Tongue (tissue), 2 donors: ENCODE measurements around the gene LHFPL6. TPM values are rescaled to one million over a fixed set of nuclear protein-coding genes. Genes with fewer than 3 reads are reported as not detected.
A peak's percentile ranks its signal among the peaks of the same experiment; 100 is the strongest.

Source experiments
- DNase-seq: peaks from one replicate; pipeline ENCODE4 v3.0.0-alpha.2; 2015
- total RNA-seq: library from RNA; depleted of rRNA; stranded (reverse); fragments of >200 nt; gene quantifications from one replicate; pipeline ENCODE4 v1.2.3, GENCODE V29; 2014

LHFPL6 gene
- total RNA-seq, 1 donor from 2014 or later = 65.6 TPM

- DNase-seq = no peak
These were observed 48.6 kb downstream of the LHFPL6 start for GRCh38 chr13:39554371-39554770.

DNA sequence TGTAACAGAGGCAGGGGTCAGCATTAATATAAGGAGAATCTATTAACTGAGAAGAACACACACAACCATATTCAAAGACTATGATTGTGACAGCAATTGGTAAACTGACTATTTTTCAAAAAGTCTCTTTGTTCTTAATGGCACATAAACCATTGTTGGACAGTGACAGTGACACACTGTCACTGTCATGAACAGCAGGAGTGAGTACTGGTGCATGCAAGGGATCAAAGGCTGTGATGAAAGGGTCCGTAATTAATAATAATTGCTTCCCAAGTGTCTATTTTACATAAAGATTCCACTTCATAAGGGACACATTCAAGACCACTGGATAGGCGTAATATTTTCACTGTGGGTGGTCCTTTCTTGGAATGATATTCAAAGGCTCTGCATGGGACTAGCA lies 50.7 kb downstream of the LHFPL6 start:
- no peak for DNase-seq

- no peak for DNase-seq
These were observed 52.1 kb downstream of the LHFPL6 start for GRCh38 chr13:39550931-39551330.

- no peak for DNase-seq
These were observed 55.9 kb downstream of the LHFPL6 start for GRCh38 chr13:39547108-39547507.

GRCh38 chr13:39542361-39542760 lies 60.6 kb downstream of the LHFPL6 start:
- DNase-seq = peak; percentile 40

- no peak for DNase-seq
These were observed 61.9 kb downstream of the LHFPL6 start for GRCh38 chr13:39540929-39541605.

DNA sequence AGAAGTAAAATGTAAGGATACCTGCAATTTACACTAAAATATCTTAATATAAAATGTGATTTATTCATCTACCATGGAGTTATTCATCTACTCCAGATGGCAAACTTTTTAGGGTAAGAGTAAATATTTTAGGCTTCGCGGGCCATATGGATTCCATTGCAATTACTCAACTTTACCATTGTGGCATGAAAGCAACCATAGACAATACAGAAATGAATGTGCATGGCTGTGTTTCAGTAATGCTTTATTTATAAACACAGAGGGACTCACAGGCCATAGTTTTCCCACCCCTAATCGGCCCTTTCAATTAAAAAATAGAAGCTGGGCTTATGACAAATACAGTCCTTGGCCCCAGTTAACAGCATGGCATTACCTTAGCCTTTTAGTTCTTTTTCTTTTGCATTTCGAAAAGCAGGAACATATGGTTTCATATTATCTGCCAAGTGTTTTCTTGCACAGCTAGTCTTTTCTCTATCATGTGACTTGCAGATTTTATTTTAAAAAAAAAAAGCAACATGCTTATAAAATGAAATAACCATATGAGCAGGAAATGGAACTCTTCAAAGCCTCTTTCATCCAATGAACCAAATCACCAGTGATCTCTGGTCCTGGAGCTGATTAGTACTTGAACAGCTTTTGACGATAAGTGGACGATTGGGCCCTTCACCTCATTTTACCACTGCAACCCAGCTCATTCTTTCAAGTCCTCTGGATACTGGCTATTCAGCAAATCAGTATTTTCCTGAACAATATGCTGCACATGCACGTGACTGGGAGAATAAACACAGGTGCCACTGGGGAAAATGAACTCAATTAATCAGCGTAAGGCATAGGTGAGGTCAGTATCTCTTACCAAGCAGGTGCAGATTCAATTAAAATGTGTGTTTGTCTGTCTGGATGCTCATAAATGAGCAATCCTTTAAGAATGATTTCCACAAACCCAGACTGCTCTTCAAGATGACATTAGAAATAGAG lies 63.9 kb downstream of the LHFPL6 start:
- DNase-seq = no peak

- no peak for DNase-seq
These were observed 66.1 kb downstream of the LHFPL6 start for GRCh38 chr13:39536906-39537305.

GRCh38 chr13:39536274-39536673 lies 66.7 kb downstream of the LHFPL6 start:
- no peak for DNase-seq

GRCh38 chr13:39533651-39534150 lies 69.3 kb downstream of the LHFPL6 start:
- no peak for DNase-seq

- no peak for DNase-seq
These were observed 71.3 kb downstream of the LHFPL6 start for GRCh38 chr13:39531646-39532045.

- DNase-seq = no peak
These were observed 72.1 kb downstream of the LHFPL6 start for GRCh38 chr13:39530916-39531315.

- DNase-seq = no peak
These were observed 74.4 kb downstream of the LHFPL6 start for GRCh38 chr13:39528661-39528980.

DNA sequence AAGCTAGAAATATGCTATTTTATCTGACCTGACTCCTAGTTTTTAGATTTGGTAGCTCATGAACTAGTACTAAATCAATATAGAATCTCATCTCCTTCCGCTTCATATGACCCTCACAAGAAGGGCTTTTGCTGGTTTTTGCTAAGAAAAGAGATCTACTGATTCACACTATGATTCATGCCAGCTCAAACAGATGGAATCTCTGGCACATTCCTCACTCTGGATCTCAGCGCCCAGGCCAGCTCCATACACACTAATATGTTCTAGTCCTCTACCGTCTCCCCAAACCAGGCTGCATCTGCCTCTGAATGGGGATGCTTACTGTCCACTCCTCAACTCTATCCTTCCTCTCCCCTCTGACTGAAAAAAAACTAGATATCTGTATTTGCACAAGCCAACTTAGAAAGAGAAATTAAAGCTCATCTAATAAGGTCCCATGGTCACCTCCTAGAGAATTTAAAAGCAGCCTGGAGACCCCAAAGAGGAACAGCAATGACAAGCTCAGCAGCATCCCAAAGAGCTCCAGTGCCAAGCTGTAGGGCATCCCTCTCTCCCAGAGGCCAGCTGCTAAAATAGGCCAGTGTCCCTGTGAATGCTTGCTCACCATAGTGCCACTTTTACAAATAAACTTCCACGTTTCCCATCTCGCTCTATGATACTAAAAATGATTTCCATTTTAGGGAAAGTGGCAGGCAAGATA lies 74.9 kb downstream of the LHFPL6 start:
- peak; percentile 64 for DNase-seq

DNA sequence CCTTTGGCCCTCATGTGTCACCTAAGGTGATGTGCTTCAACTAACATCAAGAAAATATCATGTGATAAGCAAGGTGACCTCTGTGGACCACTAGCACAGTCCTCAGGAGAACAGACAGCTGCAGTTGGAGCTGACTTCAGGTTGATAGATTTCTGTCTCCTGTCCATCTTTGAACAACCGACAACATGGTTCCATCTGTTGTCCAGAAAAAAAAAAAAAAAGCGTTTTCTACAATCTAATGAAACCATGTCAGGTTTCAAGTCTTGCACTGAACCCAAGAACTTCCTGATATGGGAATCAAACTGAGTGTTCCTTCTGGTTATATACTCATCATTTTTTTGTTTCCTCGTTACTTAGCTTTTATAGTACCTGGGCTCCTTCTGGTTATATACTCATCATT lies 75.7 kb downstream of the LHFPL6 start:
- no peak for DNase-seq

GRCh38 chr13:39526499-39526898 lies 76.5 kb downstream of the LHFPL6 start:
- DNase-seq = no peak

DNA sequence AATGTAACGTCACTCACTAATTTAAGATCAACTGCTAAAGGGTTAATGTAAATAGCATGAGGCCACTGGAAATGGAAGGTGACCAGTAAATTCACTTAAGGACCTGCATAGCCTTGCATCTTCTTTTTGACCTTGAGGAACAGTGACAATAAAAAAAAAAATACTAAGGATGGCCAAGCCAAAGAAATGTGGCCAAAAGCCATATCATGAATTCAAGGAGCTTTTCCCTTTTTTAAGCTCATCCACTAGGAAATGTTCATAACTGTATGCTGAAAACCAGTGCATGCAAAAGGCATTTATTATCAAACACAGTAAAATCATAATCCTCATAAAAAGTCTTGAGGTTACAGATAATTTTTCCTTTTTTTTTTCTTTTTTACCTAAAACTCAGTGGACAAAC lies 77.5 kb downstream of the LHFPL6 start:
- no peak for DNase-seq

DNA sequence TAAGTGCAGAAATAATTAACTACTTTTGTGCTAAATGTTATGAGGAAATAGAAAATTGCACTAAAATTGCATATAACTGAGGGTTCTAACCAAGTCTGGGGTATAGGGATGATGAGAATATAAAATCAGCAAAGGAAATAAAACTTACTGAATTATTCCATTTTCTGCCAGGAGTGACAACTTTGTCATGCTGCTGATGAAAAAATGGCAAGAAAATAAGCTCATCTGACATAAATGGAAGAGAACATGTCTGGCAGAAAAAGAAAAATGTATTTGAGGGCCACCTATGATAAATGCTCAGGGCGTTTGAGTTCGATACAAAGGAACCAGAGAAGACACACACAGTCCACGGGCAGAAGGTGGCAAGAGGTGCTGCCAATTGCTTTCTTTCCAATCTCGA lies 78.2 kb downstream of the LHFPL6 start:
- no peak for DNase-seq

- no peak for DNase-seq
These were observed 80.7 kb downstream of the LHFPL6 start for GRCh38 chr13:39522329-39522728.

GRCh38 chr13:39521701-39522100 lies 81.3 kb downstream of the LHFPL6 start:
- DNase-seq = no peak

DNA sequence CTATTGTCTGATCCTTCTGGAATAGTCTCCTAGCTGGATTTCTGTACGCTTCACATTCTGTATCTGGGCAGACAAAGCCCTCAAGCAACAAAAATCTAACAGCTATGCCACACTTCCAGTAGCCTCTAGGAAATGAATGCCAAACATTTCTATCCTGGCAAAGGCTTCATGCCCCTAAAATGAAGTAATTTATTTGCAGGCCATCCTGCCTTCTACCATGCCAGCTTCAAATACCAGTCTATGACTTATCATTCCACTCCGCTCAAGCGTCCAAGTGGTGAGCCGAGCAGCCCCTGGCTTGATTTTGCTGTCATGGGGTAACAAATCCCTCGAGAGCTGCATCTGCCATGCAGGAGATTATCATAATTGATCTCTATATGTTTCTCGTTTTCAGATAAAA lies 86.9 kb downstream of the LHFPL6 start:
- peak; percentile 45 for DNase-seq

DNA sequence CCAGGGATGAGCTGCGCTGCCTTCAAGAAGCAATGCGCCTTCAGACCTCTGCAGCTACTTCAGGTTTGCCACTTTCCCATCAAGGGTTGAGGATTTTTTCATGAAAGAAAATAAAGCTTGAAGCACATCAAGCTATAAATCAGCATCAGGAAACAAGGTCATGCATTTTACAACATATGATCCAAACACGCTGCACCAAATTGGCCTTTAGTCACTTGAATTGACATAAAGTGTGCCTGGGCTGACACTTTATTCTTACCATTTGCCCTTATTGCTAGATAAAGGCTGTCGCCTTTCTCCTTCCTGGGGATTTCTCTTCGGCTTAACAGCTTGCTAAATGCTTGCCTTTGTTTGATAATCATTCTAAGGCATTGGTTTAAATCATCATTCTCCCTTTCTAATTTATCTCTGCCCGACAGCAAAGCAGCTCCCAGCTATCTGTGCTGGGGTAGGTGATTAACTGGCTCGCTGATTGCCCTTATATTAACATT lies 87.7 kb downstream of the LHFPL6 start:
- no peak for DNase-seq

DNA sequence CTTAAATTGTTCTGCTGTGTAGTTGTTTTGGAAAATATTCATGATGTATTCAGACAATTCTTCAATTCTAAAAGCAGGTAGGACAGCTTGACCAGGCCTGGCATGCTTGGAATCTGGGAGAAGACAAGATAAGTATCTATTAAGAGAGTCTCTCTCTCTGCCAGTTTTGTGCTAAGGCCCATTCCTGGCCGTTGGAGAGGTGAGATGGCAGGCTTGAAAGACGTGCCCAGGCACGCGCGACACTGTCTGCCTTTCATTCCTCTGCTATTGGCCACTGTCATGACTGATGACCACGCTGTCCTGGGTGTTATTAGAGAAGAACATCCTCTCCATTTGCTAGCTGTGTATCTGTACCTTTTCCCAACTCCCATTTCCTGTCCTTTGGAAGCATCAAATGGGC lies 90.3 kb downstream of the LHFPL6 start:
- DNase-seq = no peak
